ENCODE measurements around the gene PPARGC1A. TPM values are rescaled to one million over a fixed set of nuclear protein-coding genes. Genes with fewer than 3 reads are reported as not detected.

The PPARGC1A gene
- total RNA-seq, 1 experiment from 2014 or later: 1.9 TPM

DNA sequence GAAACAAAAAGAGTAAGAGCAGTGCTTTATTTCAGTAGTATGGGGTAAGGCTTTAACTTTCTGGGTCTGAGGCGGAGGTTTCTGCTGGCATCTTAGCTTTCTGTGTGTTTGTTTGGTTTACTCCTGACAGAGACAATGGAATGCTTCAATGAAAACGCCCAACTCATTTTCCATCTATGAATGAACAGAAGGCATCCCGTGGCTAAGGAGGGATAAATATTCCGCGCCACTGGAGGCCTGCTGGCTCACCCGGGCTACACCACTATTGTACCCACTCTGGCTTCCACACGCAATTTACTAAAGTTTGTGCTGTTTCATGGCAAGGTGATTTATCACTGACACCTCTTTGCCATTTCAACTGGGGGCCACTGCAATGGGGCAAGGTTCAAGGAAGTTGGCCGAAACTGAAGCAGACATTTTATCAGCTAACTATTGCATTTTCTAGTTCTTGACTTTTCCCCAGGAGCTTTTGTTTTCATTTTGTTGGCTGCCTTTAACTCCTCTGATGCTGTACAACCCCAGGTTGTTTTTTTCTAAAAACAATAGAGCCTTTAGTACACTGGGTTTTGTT, 32.8 kb upstream of the PPARGC1A start:
- DNase-seq (ENCODE audit: low spot score): no peak
- H3K4me1 Mint-ChIP-seq: peaks cover 19% of the 10 kb centered on the region
- ATAC-seq: no peak
- ChIA-PET CTCF (interaction anchor here (0.7 to 1.3 kb wide), 3 partner anchors 10 to 44 kb away, joined by 3 read pairs; no protein-coding TSS in a partner anchor), POLR2A (no interaction called here)
- no peak overlapping the region for H3K4me3 Mint-ChIP-seq
- no peak overlapping the region for H3K27ac Mint-ChIP-seq
- TF ChIP-seq FOXK1 (CRISPR knock-in tag; IDR thresholded peaks at IDR 0.05) (no peak), TEAD4 (CRISPR knock-in tag; IDR thresholded peaks at IDR 0.05) (no peak), ZNF121 (CRISPR knock-in tag; IDR thresholded peaks at IDR 0.05) (no peak), ATF1 (CRISPR knock-in tag; IDR thresholded peaks at IDR 0.05) (no peak), RORB (CRISPR knock-in tag; IDR thresholded peaks at IDR 0.05) (no peak), PRRX2 (CRISPR knock-in tag; IDR thresholded peaks at IDR 0.05) (no peak), NFATC4 (CRISPR knock-in tag; IDR thresholded peaks at IDR 0.05) (no peak)
- no peaks in the 10 kb centered on the region for H3K36me3 Mint-ChIP-seq
- no peaks in the 10 kb centered on the region; the same call in 1 of the 2 replicates for H3K27me3 Mint-ChIP-seq (ENCODE audit: low read depth)
- no peaks in the 10 kb centered on the region for H3K9me3 Mint-ChIP-seq

DNA sequence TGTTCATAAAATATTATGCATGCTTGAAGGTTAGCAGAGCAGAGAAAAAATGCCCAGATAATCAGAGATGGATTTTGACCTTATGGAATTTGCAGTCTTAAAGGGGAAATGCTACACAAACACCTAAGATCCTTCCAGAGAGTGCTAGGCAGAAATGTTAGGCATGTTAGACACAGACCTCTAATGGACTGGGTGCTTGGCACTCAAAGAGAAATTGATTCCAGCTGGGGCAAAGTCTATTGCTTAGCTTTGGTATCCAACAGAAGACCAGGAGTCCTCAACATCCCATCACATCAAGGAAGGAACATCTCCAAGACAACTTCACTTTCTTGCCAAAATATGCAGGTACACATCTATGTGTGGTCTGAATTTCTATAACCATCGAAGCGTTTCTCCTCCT, 32.2 kb upstream of the PPARGC1A start:
- TF ChIP-seq, protein P1, sequence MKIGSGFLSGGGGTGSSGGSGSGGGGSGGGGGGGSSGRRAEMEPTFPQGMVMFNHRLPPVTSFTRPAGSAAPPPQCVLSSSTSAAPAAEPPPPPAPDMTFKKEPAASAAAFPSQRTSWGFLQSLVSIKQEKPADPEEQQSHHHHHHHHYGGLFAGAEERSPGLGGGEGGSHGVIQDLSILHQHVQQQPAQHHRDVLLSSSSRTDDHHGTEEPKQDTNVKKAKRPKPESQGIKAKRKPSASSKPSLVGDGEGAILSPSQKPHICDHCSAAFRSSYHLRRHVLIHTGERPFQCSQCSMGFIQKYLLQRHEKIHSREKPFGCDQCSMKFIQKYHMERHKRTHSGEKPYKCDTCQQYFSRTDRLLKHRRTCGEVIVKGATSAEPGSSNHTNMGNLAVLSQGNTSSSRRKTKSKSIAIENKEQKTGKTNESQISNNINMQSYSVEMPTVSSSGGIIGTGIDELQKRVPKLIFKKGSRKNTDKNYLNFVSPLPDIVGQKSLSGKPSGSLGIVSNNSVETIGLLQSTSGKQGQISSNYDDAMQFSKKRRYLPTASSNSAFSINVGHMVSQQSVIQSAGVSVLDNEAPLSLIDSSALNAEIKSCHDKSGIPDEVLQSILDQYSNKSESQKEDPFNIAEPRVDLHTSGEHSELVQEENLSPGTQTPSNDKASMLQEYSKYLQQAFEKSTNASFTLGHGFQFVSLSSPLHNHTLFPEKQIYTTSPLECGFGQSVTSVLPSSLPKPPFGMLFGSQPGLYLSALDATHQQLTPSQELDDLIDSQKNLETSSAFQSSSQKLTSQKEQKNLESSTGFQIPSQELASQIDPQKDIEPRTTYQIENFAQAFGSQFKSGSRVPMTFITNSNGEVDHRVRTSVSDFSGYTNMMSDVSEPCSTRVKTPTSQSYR (CRISPR knock-in tag; IDR thresholded peaks at IDR 0.05): no peak
- TF ChIP-seq MXD4 (CRISPR knock-in tag; IDR thresholded peaks at IDR 0.05; ENCODE audit: borderline replicate concordance) (no peak), CREB1 (CRISPR knock-in tag; IDR thresholded peaks at IDR 0.05) (no peak), CBFB (CRISPR knock-in tag; IDR thresholded peaks at IDR 0.05; ENCODE audit: low read depth) (no peak), JAZF1 (CRISPR knock-in tag; IDR thresholded peaks at IDR 0.05) (no peak), USF1 (CRISPR knock-in tag; IDR thresholded peaks at IDR 0.05) (no peak), ESRRA (CRISPR knock-in tag; IDR thresholded peaks at IDR 0.05; ENCODE audit: borderline replicate concordance) (no peak), ZNF232 (CRISPR knock-in tag; IDR thresholded peaks at IDR 0.05) (no peak)
- TF ChIP-seq, protein P2, sequence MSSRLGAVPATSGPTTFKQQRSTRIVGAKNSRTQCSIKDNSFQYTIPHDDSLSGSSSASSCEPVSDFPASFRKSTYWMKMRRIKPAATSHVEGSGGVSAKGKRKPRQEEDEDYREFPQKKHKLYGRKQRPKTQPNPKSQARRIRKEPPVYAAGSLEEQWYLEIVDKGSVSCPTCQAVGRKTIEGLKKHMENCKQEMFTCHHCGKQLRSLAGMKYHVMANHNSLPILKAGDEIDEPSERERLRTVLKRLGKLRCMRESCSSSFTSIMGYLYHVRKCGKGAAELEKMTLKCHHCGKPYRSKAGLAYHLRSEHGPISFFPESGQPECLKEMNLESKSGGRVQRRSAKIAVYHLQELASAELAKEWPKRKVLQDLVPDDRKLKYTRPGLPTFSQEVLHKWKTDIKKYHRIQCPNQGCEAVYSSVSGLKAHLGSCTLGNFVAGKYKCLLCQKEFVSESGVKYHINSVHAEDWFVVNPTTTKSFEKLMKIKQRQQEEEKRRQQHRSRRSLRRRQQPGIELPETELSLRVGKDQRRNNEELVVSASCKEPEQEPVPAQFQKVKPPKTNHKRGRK (CRISPR knock-in tag; IDR thresholded peaks at IDR 0.05; ENCODE audit: borderline replicate concordance): no peak
- Mint-ChIP-seq H3K4me3 (no peak overlapping the region), H3K27me3 (ENCODE audit: low read depth) (no peaks in the 10 kb centered on the region; the same call in 1 of the 2 replicates), H3K36me3 (no peaks in the 10 kb centered on the region), H3K4me1 (peaks cover 19% of the 10 kb centered on the region), H3K27ac (no peak overlapping the region), H3K9me3 (no peaks in the 10 kb centered on the region)
- ATAC-seq (no peak), DNase-seq (ENCODE audit: low spot score) (no peak)
- POLR2A ChIA-PET: no interaction called here
- CTCF ChIA-PET: interaction anchor here (1.2 to 1.3 kb wide), 2 partner anchors 11 to 13 kb away, joined by 3 read pairs; no protein-coding TSS in a partner anchor

DNA sequence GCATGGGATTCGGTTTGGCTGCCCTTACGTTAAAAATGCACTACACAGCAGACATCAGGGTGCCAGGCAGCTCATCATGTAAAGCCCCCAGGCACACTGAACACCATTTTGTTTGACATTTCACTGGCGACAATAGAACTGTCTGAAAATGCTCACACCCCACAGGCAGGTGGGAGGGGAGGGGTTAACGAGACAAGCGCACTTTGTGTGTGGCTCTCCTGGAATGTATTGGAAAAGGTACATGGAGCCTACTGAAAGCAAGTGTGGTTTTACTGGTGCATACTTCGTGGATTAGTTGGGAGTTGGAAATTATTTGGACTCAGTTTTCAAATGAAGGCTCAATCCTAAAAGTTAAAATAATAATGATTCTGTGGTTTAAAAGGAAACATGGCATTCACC, 31.6 kb upstream of the PPARGC1A start:
- CTCF ChIA-PET: no interaction called here

More for the DNA sequence above, 31.6 kb upstream of the PPARGC1A start:
- H3K4me1 Mint-ChIP-seq: peaks cover 19% of the 10 kb centered on the region
- TF ChIP-seq JAZF1 (CRISPR knock-in tag; IDR thresholded peaks at IDR 0.05): no peak
- no peak for TF ChIP-seq MLX (CRISPR knock-in tag; IDR thresholded peaks at IDR 0.05)
- TF ChIP-seq ZNF423 (CRISPR knock-in tag; IDR thresholded peaks at IDR 0.05): no peak
- no peak for TF ChIP-seq CREB1 (CRISPR knock-in tag; IDR thresholded peaks at IDR 0.05)
- no peak for TF ChIP-seq ZNF219 (CRISPR knock-in tag; IDR thresholded peaks at IDR 0.05; ENCODE audit: borderline replicate concordance)
- no peak for TF ChIP-seq AR (CRISPR knock-in tag; IDR thresholded peaks at IDR 0.05)
- ATAC-seq (no peak; the same call in 1 of the 2 replicates), DNase-seq (ENCODE audit: low spot score) (no peak)
- H3K36me3 Mint-ChIP-seq: no peaks in the 10 kb centered on the region
- H3K9me3 Mint-ChIP-seq: no peaks in the 10 kb centered on the region
- no peaks in the 10 kb centered on the region for H3K27me3 Mint-ChIP-seq (ENCODE audit: low read depth)
- no peak overlapping the region for H3K27ac Mint-ChIP-seq
- no peak overlapping the region for H3K4me3 Mint-ChIP-seq
- POLR2A ChIA-PET: no interaction called here
